Bronchial epithelial cell (primary cell): ENCODE data around the gene GLTPD2. TPM values are rescaled to one million over a fixed set of nuclear protein-coding genes. Genes with fewer than 3 reads are reported as not detected.

Source experiments
- DNase-seq: peaks from one replicate; pipeline ENCODE4 v3.0.0-alpha.2; 2010; ENCODE audit warnings: low read depth
- FAIRE-seq: peaks from 2 replicates; lab custom pipeline; 2011; peaks lifted over from hg19 to GRCh38; lab: Jason Lieb, UNC
- H3K27me3 ChIP-seq: 2 replicates; pipeline ENCODE4 v1.5.1; 2011; ENCODE audit warnings: low read length; ENCODE audit not compliant: control insufficient read depth, insufficient read depth
- H3K36me3 ChIP-seq: 2 replicates; pipeline ENCODE4 v1.5.1; 2011; ENCODE audit warnings: low read length; ENCODE audit not compliant: control insufficient read depth, insufficient read depth
- H3K4me3 ChIP-seq: 2 replicates; pipeline ENCODE4 v1.5.1; 2011; ENCODE audit warnings: mild to moderate bottlenecking, low read depth, low read length, control low read depth
- CTCF ChIP-seq: IDR thresholded peaks from 2 replicates; pipeline ENCODE4 v1.5.1; 2011; ENCODE audit warnings: mild to moderate bottlenecking, moderate library complexity, low read length, control low read depth, inconsistent platforms; ENCODE audit not compliant: insufficient read depth, severe bottlenecking
- total RNA-seq: library from RNA; depleted of rRNA; stranded (reverse); fragments of >200 nt; gene quantifications from 2 replicates; pipeline ENCODE4 v1.2.1, GENCODE V29; 2014

GLTPD2 gene
- total RNA-seq, 1 donor from 2014 or later: not detected

GRCh38 chr17:4742133-4742532, 46.6 kb upstream of the GLTPD2 start:
- DNase-seq (no peak), FAIRE-seq (no peak)
- TF ChIP-seq CTCF: no peak
- H3K27me3 ChIP-seq: peaks cover 10% of the 10 kb centered on the region
- no peaks in the 10 kb centered on the region for H3K36me3 ChIP-seq
- H3K4me3 ChIP-seq: no peak overlapping the region

- no peak for TF ChIP-seq CTCF
- Histone ChIP-seq H3K27me3 (peaks cover 10% of the 10 kb centered on the region), H3K4me3 (no peak overlapping the region), H3K36me3 (no peaks in the 10 kb centered on the region)
- FAIRE-seq: no peak
- DNase-seq: no peak
Observed at GRCh38 chr17:4742629-4743028, 46.1 kb upstream of the GLTPD2 start.

GRCh38 chr17:4743216-4743615, 45.5 kb upstream of the GLTPD2 start:
- DNase-seq (no peak), FAIRE-seq (no peak)
- Histone ChIP-seq H3K27me3 (peaks cover 10% of the 10 kb centered on the region), H3K36me3 (no peaks in the 10 kb centered on the region), H3K4me3 (no peak overlapping the region)
- no peak for TF ChIP-seq CTCF

- DNase-seq (no peak), FAIRE-seq (no peak)
- Histone ChIP-seq H3K4me3 (no peak overlapping the region), H3K36me3 (no peaks in the 10 kb centered on the region), H3K27me3 (peaks cover 10% of the 10 kb centered on the region)
- TF ChIP-seq CTCF: no peak
Observed at GRCh38 chr17:4743898-4744297, 44.9 kb upstream of the GLTPD2 start.

DNA sequence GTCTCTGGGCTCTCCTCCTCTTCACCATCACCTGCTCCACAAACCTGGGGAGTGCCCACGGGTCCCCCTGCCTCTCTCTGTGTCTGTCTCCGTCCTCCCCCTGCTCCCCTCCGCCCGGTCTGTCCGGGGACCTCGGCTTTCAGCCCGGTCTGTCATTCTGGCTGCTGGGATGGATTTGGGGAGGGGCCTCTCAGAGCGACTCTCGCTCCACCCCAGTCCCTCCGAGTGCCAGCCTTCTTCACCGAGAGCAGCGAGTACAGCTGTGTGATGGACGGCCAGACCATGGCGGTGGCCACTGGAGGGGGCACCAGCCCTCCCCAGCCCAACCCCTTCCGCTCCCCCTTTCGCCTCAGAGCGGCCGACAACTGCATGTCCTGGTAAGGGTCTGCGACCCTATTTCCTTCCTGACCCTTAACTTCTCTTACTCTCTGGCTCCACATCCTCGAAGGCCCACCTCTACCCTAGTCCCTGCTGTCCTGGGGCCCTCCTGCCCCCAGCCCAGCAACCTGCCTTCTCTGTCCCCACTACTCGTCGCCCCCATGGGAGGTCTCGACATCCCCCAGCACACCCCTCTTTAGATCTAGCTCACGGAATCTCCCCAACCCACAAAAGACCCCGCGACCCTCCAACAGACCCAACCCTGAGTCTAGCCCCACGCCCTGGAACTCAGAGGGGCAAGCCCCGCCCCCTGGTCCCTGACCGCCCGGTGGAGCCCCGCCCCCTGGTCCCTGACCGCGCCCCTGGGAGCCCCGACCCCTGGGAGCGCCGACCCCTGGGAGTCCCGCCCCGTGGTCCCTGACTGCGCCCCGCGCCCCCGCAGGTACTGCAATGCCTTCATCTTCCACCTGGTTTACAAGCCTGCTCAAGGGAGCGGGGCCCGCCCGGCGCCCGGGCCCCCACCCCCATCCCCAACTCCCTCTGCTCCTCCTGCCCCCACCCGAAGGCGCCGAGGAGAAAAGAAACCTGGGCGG, 43.5 kb upstream of the GLTPD2 start:
- no peak for DNase-seq
- H3K4me3 ChIP-seq: no peak overlapping the region
- no peak for TF ChIP-seq CTCF
- H3K36me3 ChIP-seq: no peaks in the 10 kb centered on the region
- H3K27me3 ChIP-seq: peaks cover 10% of the 10 kb centered on the region
- FAIRE-seq: no peak
